Measurements from ENCODE around the gene CWF19L1. TPM values are rescaled to one million over a fixed set of nuclear protein-coding genes. Genes with fewer than 3 reads are reported as not detected.
"Not testable (repeated sequence)": the region's sequence is repeated elsewhere in the genome, so short reads cannot be mapped to it uniquely, and the experiment has no call there.

CWF19L1 gene
- total RNA-seq, 1 experiment from 2014 or later: 33.6 TPM

DNA sequence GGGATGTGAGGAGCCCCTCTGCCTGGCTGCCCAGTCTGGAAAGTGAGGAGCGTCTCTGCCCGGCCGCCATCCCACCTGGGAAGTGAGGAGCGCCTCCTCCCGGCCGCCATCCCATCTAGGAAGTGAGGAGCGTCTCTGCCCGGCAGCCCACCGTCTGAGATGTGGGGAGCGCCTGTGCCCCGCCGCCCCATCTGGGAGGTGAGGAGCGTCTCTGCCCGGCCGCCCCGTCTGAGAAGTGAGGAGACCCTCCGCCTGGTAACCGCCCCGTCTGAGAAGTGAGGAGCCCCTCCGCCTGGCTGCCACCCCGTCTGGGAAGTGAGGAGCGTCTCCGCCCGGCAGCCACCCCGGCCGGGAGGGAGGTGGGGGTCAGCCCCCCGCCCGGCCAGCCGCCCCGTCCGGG, 9.5 kb upstream of the CWF19L1 start:
- in situ Hi-C loops (cut with HindIII; ENCODE audit: low pct_unique_long_range_greater_than_20kb, low sequenced_read_pairs); DNase-seq (ENCODE audit: low read depth, low spot score): not testable (repeated sequence)

DNA sequence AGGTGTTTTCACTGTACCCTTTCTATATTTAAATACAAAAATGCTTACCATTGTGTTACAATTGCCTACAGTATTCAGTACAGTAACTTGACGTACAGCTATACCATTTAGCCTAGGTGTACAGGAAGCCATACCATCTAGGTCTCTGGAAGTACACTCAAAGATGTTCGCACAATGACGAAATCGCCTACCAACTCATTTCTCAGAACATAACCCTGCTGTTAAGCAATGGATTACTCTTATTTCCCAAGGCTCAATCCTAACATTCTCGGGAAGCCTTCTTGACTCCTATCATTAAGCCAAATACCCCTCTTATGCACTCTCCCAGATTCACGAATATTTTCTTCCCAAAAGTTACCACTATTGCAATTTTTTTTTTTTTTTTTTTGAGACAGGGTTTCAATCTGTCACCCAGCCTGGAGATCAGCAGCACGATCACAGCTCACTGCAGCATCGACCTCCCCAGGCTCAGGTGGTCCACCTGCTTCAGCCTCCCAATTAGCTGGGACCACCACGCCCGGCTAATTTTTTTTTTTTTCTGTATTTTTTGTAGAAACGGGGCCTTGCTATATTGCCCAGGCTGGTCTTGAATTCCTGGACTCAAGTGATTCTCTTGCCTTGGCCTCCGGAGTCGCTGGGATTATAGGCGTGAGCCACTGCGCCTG, 1.5 kb downstream of the CWF19L1 start:
- in situ Hi-C loops (cut with HindIII; ENCODE audit: low pct_unique_long_range_greater_than_20kb, low sequenced_read_pairs): no loop called here
- no peak for DNase-seq (ENCODE audit: low read depth, low spot score)

DNA sequence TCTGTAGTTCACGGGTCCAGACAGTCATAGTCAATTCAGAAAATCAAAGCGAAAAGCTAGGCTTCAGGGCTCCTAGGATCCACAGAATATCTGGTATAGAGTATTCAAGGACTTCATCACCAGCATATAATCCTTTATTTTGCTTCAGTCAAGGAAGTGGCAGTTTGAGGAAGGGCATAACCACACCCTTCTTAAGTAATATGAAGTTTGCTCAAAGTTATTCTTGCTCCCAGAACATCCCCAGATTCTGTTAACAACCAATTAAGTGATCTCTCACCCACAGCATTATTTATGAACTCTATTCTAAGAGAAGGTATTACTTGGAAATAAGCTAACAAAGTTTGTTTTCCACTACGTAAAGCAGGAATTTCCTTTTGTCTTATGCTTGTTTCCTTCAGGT, 13.2 kb downstream of the CWF19L1 start:
- in situ Hi-C loops (cut with HindIII; ENCODE audit: low pct_unique_long_range_greater_than_20kb, low sequenced_read_pairs): no loop called here

DNA sequence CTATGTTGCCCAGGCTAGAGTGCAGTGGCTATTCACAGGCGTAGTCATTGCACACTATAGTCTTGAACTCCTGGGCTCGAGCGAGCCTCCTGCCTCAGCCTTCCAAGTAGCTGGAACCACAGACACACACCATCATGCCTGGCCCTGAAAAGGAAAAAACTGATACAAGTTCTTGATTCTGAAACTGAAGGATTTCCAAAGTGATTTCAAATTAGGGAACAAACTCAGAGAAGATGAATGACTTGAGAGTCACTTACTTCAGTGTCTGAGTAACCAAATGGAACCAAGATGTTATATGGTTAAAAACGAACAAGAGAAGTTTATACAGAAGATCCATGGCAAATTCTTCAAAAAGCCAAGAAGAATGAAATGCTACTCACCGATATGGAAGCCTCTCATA, 14.4 kb downstream of the CWF19L1 start:
- in situ Hi-C loops (cut with HindIII; ENCODE audit: low pct_unique_long_range_greater_than_20kb, low sequenced_read_pairs): no loop called here
- DNase-seq (ENCODE audit: low read depth, low spot score): no peak

More for the DNA sequence above, 13.2 kb downstream of the CWF19L1 start:
- DNase-seq (ENCODE audit: low read depth, low spot score): no peak

DNA sequence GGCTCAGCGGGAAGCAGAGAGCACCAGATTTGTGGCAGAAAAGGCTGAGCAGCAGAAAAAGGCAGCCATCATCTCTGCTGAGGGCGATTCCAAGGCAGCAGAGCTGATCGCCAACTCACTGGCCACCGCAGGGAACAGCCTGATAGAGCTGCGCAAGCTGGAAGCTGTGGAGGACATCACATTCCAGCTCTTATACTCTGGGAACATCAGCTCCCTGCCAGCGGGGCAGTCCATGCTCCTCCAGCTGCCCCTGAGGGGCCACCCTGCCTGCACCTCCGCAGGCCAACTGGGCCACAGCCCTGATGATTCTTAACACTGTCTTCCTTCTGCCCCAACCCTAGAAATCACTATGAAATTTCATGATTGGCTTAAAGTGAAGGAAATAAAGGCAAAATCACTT, 18.6 kb downstream of the CWF19L1 start:
- in situ Hi-C loops (cut with HindIII; ENCODE audit: low pct_unique_long_range_greater_than_20kb, low sequenced_read_pairs): no loop called here
- DNase-seq (ENCODE audit: low read depth, low spot score): no peak

DNA sequence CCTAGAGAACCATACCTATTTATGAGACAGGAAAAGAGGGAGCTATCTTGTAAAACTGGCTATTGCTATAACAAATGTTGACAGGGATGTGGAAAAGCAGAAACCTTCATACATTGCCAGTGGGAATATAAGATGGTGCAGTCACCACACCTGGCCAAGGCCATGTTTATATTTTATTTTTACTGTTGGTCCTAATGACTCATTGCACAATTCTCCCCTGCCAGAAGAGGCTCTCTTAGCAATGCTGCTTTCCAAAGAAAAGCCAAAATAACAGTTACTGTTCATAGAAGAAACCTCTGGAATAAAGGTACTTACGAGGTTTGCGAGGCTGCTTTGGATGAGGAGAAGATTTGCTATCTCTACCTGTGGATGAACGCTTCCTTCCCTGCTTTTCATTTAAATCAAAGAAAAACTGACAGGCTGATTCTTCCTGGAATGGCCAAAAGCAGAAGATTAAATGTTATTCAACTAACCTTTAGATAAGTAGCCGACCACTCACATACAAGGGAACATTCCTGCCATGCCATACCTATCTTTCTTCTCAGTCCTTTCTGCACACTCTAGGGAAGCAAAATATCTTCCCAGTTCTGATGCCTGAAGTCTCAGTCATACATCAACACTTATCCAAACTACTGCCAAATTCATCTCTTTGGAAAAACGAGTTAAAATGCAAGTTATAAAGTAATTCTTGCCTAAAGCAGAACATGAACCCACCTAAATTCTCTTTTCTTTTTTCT, 21.8 kb downstream of the CWF19L1 start:
- no peak for DNase-seq (ENCODE audit: low read depth, low spot score)
- in situ Hi-C loops (cut with HindIII; ENCODE audit: low pct_unique_long_range_greater_than_20kb, low sequenced_read_pairs): no loop called here

DNA sequence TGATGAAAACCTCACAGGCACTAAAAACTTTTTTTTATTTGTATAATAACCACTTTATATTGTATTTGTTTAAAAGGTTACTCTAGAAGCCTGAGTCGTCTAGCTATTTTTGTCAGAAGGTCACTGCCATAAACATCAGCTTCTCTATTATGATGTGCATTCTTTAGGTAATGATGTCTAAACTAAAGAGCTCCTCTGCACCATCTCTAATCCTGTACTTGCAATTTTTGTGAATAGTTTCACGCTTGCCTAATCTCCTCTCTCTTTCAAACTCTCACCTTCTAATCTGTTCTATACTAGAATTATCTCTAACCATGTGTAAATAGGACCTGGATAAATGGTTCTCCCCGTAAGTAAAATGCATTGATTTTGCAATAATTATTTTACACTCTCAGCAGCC, 27.6 kb downstream of the CWF19L1 start:
- no peak for DNase-seq (ENCODE audit: low read depth, low spot score)
- in situ Hi-C loops (cut with HindIII; ENCODE audit: low pct_unique_long_range_greater_than_20kb, low sequenced_read_pairs): no loop called here

DNA sequence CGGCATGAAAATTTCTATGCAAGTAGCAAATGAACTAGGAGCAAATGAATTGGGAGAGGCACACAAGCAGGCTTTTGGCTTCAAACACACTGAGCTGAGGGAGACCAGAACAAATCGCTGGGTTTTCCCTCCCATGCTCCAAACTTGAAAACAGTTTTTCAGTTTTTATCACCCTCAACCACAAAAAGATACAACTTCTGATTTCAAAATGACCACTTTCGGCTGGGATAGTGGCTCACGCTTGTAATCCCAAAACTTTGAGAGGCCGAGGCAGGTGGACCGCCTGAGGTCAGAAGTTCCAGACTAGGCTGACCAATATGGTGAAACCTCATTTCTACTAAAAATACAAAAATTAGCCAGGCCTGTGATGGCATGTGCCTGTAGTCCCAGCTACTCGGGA, 29.0 kb downstream of the CWF19L1 start:
- no peak for DNase-seq (ENCODE audit: low read depth, low spot score)
- in situ Hi-C loops (cut with HindIII; ENCODE audit: low pct_unique_long_range_greater_than_20kb, low sequenced_read_pairs): no loop called here

DNA sequence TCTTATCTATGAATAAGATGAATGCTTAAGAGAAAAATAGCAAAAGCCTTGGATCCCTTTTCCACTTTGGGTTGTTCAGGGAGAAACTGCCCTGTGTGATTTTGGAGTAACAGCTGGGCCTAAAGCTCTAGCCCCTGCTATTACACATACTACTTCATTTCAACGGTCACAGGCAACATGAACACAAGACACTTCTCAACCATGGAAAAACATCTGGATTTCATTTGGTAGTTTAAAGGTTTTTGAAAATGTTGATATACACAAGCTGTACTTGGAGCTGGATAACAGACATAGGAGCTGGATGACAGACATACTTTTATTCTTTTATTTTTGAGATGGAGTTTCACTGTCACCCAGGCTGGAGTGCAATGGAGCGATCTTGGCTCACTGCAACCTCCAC, 35.3 kb downstream of the CWF19L1 start:
- in situ Hi-C loops (cut with HindIII; ENCODE audit: low pct_unique_long_range_greater_than_20kb, low sequenced_read_pairs): no loop called here
- no peak for DNase-seq (ENCODE audit: low read depth, low spot score)

DNA sequence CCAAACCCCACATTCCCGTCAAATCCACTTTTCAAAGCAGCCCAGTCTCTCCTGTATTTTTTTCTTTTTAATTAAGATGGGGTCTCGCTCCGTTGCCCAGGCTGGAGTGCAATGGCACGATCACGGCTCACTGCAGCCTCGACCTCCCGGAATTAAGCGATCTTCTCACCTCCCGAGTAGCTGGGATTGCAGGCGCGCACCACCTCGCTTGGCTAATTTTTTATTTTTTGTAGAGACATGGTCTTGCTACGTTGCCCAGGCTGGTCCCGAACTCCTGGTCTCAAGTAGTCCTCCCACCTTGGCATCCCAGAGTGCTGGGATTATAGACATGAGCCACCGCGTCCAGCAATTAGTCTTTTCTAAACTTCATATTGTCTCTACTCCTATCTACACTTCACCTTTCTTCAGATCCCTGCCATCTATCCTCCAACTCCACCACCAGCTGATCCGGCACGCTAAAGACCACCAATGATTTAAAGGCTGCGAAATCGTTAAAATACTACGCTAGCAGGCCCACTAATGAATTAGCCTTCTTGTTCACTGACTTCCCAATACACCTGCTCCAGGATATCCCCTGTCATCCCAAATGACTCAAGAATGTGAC, 37.5 kb downstream of the CWF19L1 start:
- in situ Hi-C loops (cut with HindIII; ENCODE audit: low pct_unique_long_range_greater_than_20kb, low sequenced_read_pairs): no loop called here

DNA sequence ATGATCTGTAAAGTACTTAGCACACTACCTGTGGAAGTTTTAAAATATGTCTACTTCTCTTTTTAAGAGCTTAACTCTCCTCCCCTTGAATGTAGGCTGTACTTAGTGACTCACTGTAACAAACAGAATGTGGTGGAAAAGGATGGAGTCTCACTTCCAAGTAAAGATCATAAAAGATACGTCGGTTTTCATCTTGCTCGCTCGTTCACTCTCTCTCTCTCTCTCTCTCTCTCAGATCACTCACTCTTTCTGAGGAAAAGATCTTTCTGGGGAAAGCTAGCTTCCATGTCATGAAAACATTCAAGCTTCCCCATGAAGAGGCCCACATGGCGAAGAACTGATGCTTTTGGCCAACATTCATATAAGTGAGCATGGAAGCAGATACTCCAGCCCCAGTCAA, 43.6 kb downstream of the CWF19L1 start:
- in situ Hi-C loops (cut with HindIII; ENCODE audit: low pct_unique_long_range_greater_than_20kb, low sequenced_read_pairs): no loop called here
- no peak for DNase-seq (ENCODE audit: low read depth, low spot score)

More for the DNA sequence above, 37.5 kb downstream of the CWF19L1 start:
- no peak for DNase-seq (ENCODE audit: low read depth, low spot score)

DNA sequence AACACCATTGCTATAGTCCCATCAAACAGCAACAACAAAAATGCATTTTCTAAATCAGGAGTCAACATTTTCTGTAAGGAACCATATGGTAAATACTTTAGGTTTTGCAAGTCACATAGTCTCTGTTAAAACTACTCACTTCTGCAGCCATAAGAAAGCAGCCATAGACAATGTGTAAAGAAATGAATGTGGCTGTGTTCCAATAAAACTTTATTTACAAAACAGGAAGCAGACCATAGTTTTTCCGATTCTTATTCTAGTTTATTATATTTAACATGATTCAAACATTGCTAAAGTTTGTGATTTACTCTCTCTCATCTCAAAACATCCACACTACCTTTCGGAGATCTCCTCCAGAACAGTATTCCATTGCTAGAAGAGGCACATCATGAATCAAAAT, 44.9 kb downstream of the CWF19L1 start:
- in situ Hi-C loops (cut with HindIII; ENCODE audit: low pct_unique_long_range_greater_than_20kb, low sequenced_read_pairs): no loop called here
- no peak for DNase-seq (ENCODE audit: low read depth, low spot score)

DNA sequence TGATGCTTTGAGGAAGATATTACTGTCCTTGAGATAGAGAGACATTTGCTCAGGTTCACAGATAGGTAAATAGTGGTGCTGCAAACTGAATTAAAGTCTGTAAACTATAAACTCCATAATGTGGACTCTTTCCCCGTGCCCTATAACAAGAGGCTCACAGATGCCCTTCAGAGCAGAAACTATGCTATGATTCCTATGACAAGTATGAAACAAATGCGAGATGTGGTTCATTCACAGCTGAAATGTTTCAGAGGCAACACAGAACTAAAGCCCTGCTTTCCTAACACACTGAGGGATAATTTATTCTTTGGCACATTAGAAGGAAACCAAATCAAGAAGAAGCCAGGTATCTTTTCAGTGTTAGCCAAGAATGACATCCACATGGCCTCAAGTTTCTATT, 51.4 kb downstream of the CWF19L1 start:
- in situ Hi-C loops (cut with HindIII; ENCODE audit: low pct_unique_long_range_greater_than_20kb, low sequenced_read_pairs): no loop called here
- DNase-seq (ENCODE audit: low read depth, low spot score): no peak

DNA sequence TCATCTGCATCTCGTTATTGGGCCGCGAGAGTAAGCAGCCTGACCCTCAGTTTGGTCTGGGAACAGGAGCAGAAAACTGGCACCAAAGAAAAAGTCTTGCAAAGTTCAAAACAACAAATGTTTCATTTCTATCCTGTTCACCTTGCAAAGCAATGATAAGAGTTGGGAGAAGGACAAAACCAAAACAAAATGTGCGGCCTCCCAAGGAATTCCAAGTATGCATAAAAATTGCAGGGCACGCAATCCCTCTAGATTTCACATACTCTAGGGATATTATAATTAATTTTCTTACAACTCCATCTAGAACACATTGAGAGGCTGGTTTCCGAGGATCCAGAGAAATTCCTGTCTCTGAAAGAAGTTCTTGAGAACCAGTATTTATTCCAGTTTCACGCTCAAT, 58.1 kb downstream of the CWF19L1 start:
- no peak for DNase-seq (ENCODE audit: low read depth, low spot score)
- in situ Hi-C loops (cut with HindIII; ENCODE audit: low pct_unique_long_range_greater_than_20kb, low sequenced_read_pairs): no loop called here

DNA sequence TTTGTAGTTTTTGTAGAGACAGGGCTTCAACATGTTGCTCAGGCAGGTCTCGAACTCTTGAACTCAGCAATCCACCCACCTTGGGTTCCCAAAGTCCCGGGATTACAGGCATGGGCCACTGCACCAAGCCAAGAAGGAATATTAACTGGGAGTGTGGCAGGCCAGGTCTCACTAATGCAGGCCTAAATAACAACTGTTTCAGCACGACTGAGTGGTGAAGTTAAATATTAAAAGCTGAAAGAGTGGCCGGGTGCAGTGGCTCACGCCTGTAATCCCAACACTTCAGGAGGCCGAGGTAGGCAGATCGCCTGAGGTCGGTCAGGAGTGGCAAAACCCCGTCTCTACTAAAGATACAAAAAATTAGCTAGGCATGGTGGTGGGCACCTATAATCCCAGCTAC, 59.2 kb downstream of the CWF19L1 start:
- DNase-seq (ENCODE audit: low read depth, low spot score): no peak
- in situ Hi-C loops (cut with HindIII; ENCODE audit: low pct_unique_long_range_greater_than_20kb, low sequenced_read_pairs): no loop called here

DNA sequence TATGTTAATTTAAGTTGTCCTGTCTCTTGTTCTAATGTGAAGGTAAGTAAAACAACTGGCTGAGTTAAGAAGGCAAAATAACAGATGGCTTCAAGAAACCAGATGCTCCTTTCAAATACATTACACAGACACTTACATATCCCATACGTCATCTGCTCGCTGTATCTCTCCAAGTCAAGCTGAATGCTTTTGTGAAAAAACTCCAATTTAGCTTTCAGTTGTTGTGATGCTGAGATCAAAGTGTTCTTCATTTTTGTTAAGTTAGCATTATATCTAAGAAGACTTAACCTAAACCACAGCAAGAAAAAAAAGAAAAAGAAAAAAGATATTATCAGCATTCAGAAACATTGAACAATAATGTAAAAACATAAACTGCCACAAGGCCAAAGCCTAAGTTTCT, 63.1 kb downstream of the CWF19L1 start:
- no peak for DNase-seq (ENCODE audit: low read depth, low spot score)
- in situ Hi-C loops (cut with HindIII; ENCODE audit: low pct_unique_long_range_greater_than_20kb, low sequenced_read_pairs): no loop called here

DNA sequence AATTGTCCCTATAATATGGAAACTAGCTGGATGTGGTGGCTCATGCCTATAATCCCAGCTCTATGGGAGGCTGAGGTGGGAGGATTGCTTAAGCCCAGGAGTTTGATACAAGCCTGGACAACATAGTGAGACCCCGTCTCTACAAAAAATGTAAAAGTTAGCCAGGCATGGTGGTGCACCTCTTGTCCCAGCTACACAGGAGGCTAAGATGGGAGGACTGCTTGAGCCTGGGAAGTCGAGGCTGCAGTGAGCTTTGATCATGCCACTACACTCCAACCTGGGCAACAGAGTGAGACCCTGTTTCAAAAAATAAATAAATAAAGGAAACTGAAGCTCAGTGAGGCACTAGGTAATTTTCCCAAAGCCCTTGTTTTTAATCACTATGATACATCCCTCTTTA, 65.9 kb downstream of the CWF19L1 start:
- in situ Hi-C loops (cut with HindIII; ENCODE audit: low pct_unique_long_range_greater_than_20kb, low sequenced_read_pairs): no loop called here
- no peak for DNase-seq (ENCODE audit: low read depth, low spot score)

DNA sequence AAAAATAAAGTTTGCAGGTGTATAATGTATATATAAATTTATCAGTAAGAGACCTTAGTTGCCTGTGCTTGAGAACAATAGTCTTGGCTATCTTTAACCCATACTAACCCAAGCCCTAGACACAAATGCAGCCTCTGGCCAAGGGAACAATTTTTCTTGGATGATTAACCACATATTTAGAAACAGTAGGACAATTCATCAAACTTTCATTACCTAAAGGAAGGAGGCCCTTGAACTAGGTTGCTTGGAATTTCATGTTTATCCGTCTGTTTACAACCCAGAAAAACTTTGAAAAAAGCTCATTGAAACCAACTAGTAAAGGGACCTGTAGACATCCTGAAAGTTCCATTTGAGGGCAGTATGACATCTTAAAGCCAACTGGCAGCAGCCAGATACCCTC, 72.7 kb downstream of the CWF19L1 start:
- in situ Hi-C loops (cut with HindIII; ENCODE audit: low pct_unique_long_range_greater_than_20kb, low sequenced_read_pairs): no loop called here
- no peak for DNase-seq (ENCODE audit: low read depth, low spot score)

DNA sequence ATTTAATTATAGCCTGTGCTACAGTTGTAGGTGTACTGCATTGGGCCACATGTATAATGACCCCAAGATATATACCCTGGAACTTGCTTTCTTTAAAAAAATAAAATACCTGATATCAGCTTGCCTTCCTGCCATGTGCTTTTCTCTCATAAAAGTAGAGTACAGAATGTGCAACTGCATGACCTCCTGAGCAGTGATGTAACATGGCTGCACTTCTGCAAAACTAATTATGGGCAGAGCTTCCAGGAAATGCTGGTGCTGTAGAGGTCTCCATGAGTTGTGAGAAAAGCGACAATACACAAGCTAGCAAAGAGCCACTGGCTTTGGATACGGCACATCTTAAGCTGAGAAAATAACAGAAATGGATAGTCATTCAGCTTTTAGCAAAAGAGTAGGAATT, 75.1 kb downstream of the CWF19L1 start:
- in situ Hi-C loops (cut with HindIII; ENCODE audit: low pct_unique_long_range_greater_than_20kb, low sequenced_read_pairs): no loop called here

More for the DNA sequence above, 75.1 kb downstream of the CWF19L1 start:
- no peak for DNase-seq (ENCODE audit: low read depth, low spot score)
